ENCODE measurements around the gene DENND1B. TPM values are rescaled to one million over a fixed set of nuclear protein-coding genes. Genes with fewer than 3 reads are reported as not detected.

The DENND1B gene
- total and polyA plus RNA-seq, 2 experiments from 2014 or later = 9.2 to 21.3 TPM

- Histone ChIP-seq H3K4me3 (no peak overlapping the region), H3K9me2 (ENCODE audit: insufficient read depth) (no peaks in the 10 kb centered on the region), H3K27ac (no peak overlapping the region), H4K20me1 (ENCODE audit: insufficient read depth) (no peaks in the 10 kb centered on the region), H3K9me3 (ENCODE audit: low read depth) (no peaks in the 10 kb centered on the region), H3K79me2 (ENCODE audit: insufficient read depth) (no peaks in the 10 kb centered on the region), H3K9ac (no peak overlapping the region), H3K27me3 (replicated peaks; ENCODE audit: insufficient read depth) (no peaks in the 10 kb centered on the region), H3F3A (ENCODE audit: insufficient read depth) (no peaks in the 10 kb centered on the region), H3K4me1 (ENCODE audit: insufficient read depth) (peaks cover 20% of the 10 kb centered on the region), H2AFZ (no peak overlapping the region), H3K36me3 (ENCODE audit: low read depth) (no peaks in the 10 kb centered on the region), H3K4me2 (ENCODE audit: unreplicated experiment) (no peak overlapping the region)
- no peak for DNase-seq
- in situ Hi-C loops (cut with MboI) = no loop called here
- no peak for TF ChIP-seq EZH2phosphoT487 (IDR thresholded peaks at IDR 0.05; ENCODE audit: insufficient read depth, low read depth)
- no peak for TF ChIP-seq EZH2 (IDR thresholded peaks at IDR 0.05; ENCODE audit: insufficient read depth, poor library complexity, severe bottlenecking)
- 64 to 67% methylated on average over 6 of the region's 6 CpGs for WGBS, 2 experiments (ENCODE audit: low coverage in 1 of 2, low lambda C conversion rate in 2 of 2, missing lambda C conversion rate in 2 of 2)
Measured at GRCh38 chr1:197800379-197801110, 25.3 kb upstream of the DENND1B start.

- no peaks in the 10 kb centered on the region for H3K27me3 ChIP-seq (replicated peaks; ENCODE audit: insufficient read depth)
- H3K79me2 ChIP-seq (ENCODE audit: insufficient read depth) = no peaks in the 10 kb centered on the region
- H3K4me2 ChIP-seq (ENCODE audit: unreplicated experiment) = peak overlapping the region; percentile 42
- no peaks in the 10 kb centered on the region for H3K36me3 ChIP-seq (ENCODE audit: low read depth)
- no peaks in the 10 kb centered on the region for H3K9me3 ChIP-seq (ENCODE audit: low read depth)
- H2AFZ ChIP-seq = peak overlapping the region; percentile 70
- in situ Hi-C loops (cut with MboI) = no loop called here
- no peak for TF ChIP-seq EZH2 (IDR thresholded peaks at IDR 0.05; ENCODE audit: insufficient read depth, poor library complexity, severe bottlenecking)
- no peak for TF ChIP-seq EZH2phosphoT487 (IDR thresholded peaks at IDR 0.05; ENCODE audit: insufficient read depth, low read depth)
- no peaks in the 10 kb centered on the region for H4K20me1 ChIP-seq (ENCODE audit: insufficient read depth)
- peaks cover 20% of the 10 kb centered on the region for H3K4me1 ChIP-seq (ENCODE audit: insufficient read depth)
- H3K9ac ChIP-seq = 0 out of 2 replicates have a peak overlapping the region, but pooled peaks have one; percentile 17
- no peaks in the 10 kb centered on the region for H3K9me2 ChIP-seq (ENCODE audit: insufficient read depth)
- H3K4me3 ChIP-seq = no peak overlapping the region
- H3K27ac ChIP-seq = no peak overlapping the region
- peak; percentile 91 for DNase-seq
- H3F3A ChIP-seq (ENCODE audit: insufficient read depth) = no peaks in the 10 kb centered on the region
Measured at GRCh38 chr1:197799271-197799670, 24.0 kb upstream of the DENND1B start.

- H3K4me3 ChIP-seq = no peak overlapping the region
- TF ChIP-seq EZH2phosphoT487 (IDR thresholded peaks at IDR 0.05; ENCODE audit: insufficient read depth, low read depth) = no peak
- TF ChIP-seq EZH2 (IDR thresholded peaks at IDR 0.05; ENCODE audit: insufficient read depth, poor library complexity, severe bottlenecking) = no peak
Measured at GRCh38 chr1:197798492-197798891, 23.2 kb upstream of the DENND1B start.

GRCh38 chr1:197797010-197797409, 21.7 kb upstream of the DENND1B start:
- Histone ChIP-seq H3K9me2 (ENCODE audit: insufficient read depth) (no peaks in the 10 kb centered on the region), H3K79me2 (ENCODE audit: insufficient read depth) (no peaks in the 10 kb centered on the region), H3K27ac (no peak overlapping the region), H3K4me3 (no peak overlapping the region), H3K9me3 (ENCODE audit: low read depth) (no peaks in the 10 kb centered on the region), H3K4me1 (ENCODE audit: insufficient read depth) (peaks cover 20% of the 10 kb centered on the region), H3K9ac (no peak overlapping the region), H3K36me3 (ENCODE audit: low read depth) (no peaks in the 10 kb centered on the region), H3F3A (ENCODE audit: insufficient read depth) (no peaks in the 10 kb centered on the region), H3K4me2 (ENCODE audit: unreplicated experiment) (no peak overlapping the region), H3K27me3 (replicated peaks; ENCODE audit: insufficient read depth) (no peaks in the 10 kb centered on the region), H4K20me1 (ENCODE audit: insufficient read depth) (no peaks in the 10 kb centered on the region), H2AFZ (no peak overlapping the region)
- DNase-seq = no peak
- in situ Hi-C loops (cut with MboI) = no loop called here
- TF ChIP-seq EZH2phosphoT487 (IDR thresholded peaks at IDR 0.05; ENCODE audit: insufficient read depth, low read depth) (no peak), EZH2 (IDR thresholded peaks at IDR 0.05; ENCODE audit: insufficient read depth, poor library complexity, severe bottlenecking) (no peak)

More at GRCh38 chr1:197798492-197798891, 23.2 kb upstream of the DENND1B start:
- in situ Hi-C loops (cut with MboI) = no loop called here
- DNase-seq = no peak
- H3K27me3 ChIP-seq (replicated peaks; ENCODE audit: insufficient read depth) = no peaks in the 10 kb centered on the region
- H3F3A ChIP-seq (ENCODE audit: insufficient read depth) = no peaks in the 10 kb centered on the region
- H2AFZ ChIP-seq = peak overlapping the region; percentile 70
- 45 to 59% methylated on average over 1 of the region's 1 CpG for WGBS, 2 experiments (ENCODE audit: low coverage in 1 of 2, low lambda C conversion rate in 2 of 2, missing lambda C conversion rate in 2 of 2)
- no peaks in the 10 kb centered on the region for H3K9me3 ChIP-seq (ENCODE audit: low read depth)
- H3K4me1 ChIP-seq (ENCODE audit: insufficient read depth) = peaks cover 20% of the 10 kb centered on the region
- no peaks in the 10 kb centered on the region for H3K9me2 ChIP-seq (ENCODE audit: insufficient read depth)
- no peak overlapping the region for H3K4me2 ChIP-seq (ENCODE audit: unreplicated experiment)
- H3K36me3 ChIP-seq (ENCODE audit: low read depth) = no peaks in the 10 kb centered on the region
- H4K20me1 ChIP-seq (ENCODE audit: insufficient read depth) = no peaks in the 10 kb centered on the region
- H3K27ac ChIP-seq = no peak overlapping the region
- no peaks in the 10 kb centered on the region for H3K79me2 ChIP-seq (ENCODE audit: insufficient read depth)
- no peak overlapping the region for H3K9ac ChIP-seq
